ENCODE data around the gene ZNF622. TPM values are rescaled to one million over a fixed set of nuclear protein-coding genes. Genes with fewer than 3 reads are reported as not detected.

Gene ZNF622
- total RNA-seq, 2 donors from 2014 or later, result 25.9 to 26.7 TPM

DNA sequence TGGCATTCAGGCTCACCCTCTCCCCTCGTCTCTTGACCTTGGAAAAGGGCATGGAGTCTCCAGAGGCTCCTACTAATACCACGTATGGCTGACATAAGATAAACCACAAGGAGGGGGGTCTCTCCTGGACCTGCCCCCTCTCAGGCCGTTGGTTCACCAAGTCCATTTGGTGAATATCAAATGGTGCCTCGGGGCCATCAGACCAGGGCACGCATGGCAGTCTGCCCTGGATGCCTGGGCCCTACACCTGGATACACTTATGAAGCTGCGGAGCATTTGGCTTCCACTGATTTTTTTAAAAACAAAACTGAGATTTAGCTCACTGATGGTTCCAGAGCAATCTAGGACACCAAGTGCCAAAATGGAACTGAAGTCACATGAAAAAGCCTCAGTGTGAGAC is 40.3 kb upstream of the ZNF622 start:
- DNase-seq (ENCODE audit: low spot score), result no peak
- no peak overlapping the region for H3K27ac ChIP-seq
- TF ChIP-seq, protein P1, sequence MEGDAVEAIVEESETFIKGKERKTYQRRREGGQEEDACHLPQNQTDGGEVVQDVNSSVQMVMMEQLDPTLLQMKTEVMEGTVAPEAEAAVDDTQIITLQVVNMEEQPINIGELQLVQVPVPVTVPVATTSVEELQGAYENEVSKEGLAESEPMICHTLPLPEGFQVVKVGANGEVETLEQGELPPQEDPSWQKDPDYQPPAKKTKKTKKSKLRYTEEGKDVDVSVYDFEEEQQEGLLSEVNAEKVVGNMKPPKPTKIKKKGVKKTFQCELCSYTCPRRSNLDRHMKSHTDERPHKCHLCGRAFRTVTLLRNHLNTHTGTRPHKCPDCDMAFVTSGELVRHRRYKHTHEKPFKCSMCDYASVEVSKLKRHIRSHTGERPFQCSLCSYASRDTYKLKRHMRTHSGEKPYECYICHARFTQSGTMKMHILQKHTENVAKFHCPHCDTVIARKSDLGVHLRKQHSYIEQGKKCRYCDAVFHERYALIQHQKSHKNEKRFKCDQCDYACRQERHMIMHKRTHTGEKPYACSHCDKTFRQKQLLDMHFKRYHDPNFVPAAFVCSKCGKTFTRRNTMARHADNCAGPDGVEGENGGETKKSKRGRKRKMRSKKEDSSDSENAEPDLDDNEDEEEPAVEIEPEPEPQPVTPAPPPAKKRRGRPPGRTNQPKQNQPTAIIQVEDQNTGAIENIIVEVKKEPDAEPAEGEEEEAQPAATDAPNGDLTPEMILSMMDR (IDR thresholded peaks at IDR 0.05), result no peak
- TF ChIP-seq POLR2A (IDR thresholded peaks at IDR 0.05) (no peak), POLR2AphosphoS5 (IDR thresholded peaks at IDR 0.05) (no peak)
- H3K9me3 ChIP-seq, result no peaks in the 10 kb centered on the region
- no peaks in the 10 kb centered on the region for H3K4me1 ChIP-seq (replicated peaks)
- no peaks in the 10 kb centered on the region for H3K36me3 ChIP-seq
- WGBS, result 90% methylated on average over 6 of the region's 6 CpGs
- intact Hi-C loops (cut with DNase I), result no loop called here
- H3K4me3 ChIP-seq, result no peak overlapping the region
- H3K27me3 ChIP-seq (replicated peaks; ENCODE audit: insufficient read depth), result no peaks in the 10 kb centered on the region

DNA sequence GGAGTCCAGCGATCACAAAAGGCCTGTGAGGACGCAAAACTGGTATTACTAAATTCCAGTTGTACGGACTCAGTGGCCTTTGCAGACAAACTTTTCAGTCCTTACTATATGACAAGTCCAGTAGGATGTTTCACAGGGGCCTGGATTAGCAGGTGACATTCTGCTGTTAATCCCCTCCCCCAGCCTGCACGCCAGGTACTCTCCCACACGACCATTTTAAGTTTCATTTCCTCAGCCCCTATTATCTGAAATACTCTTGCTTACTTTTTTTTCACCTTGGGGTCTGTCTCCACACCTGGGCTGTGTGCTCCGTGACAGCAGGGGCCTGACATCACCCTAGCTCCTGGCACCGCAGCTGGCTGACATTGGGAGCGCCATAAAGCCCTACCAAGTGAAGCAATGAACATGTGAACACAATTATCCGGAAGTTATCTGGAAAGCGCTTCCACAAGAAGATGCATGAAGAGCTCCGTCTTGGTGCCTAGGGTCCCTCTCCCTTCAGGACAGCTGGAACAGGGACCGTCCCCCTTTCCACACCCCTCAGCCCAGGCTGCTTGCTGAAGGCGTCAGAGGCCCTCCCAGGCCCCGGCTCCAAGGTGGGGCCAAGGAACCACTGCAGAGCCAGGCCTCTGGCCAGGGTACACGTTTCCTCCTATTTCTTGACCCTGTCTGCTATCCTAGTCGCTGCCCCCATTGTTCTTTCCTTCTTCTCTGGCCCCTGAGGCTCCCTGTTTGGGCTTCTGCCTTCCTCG is 39.7 kb upstream of the ZNF622 start:
- no peaks in the 10 kb centered on the region for H3K4me1 ChIP-seq (replicated peaks)
- no peak for TF ChIP-seq POLR2A (IDR thresholded peaks at IDR 0.05)
- no peak for TF ChIP-seq POLR2AphosphoS5 (IDR thresholded peaks at IDR 0.05)
- TF ChIP-seq, protein P1 (IDR thresholded peaks at IDR 0.05), result no peak
- 89% methylated on average over 17 of the region's 17 CpGs for WGBS
- no peaks in the 10 kb centered on the region for H3K9me3 ChIP-seq
- H3K27ac ChIP-seq, result no peak overlapping the region
- no peak for DNase-seq (ENCODE audit: low spot score)
- intact Hi-C loops (cut with DNase I), result no loop called here
- no peaks in the 10 kb centered on the region for H3K36me3 ChIP-seq
- H3K4me3 ChIP-seq, result no peak overlapping the region
- no peaks in the 10 kb centered on the region for H3K27me3 ChIP-seq (replicated peaks; ENCODE audit: insufficient read depth)

DNA sequence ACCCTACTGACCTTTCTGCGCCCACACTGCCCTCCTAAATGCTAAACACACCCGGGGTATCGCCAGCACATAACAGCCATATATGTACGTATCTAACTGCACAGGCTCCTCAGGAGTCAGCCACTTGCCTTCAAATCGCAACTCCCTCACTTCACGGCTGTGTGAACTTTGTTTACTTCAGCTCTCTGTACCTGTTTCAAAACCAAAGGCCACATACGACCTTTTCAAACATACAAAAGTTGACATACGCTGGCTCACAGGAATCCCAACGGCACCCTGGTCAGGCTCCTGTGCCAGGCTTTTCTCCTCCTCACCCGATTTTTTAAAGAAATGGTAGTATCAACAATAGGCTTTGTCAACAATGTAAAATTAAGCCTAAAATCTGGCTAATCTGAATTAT is 39.0 kb upstream of the ZNF622 start:
- Histone ChIP-seq H3K27me3 (replicated peaks; ENCODE audit: insufficient read depth) (no peaks in the 10 kb centered on the region), H3K27ac (no peak overlapping the region), H3K4me1 (replicated peaks) (no peaks in the 10 kb centered on the region), H3K9me3 (no peaks in the 10 kb centered on the region), H3K4me3 (no peak overlapping the region), H3K36me3 (no peaks in the 10 kb centered on the region)
- TF ChIP-seq POLR2AphosphoS5 (IDR thresholded peaks at IDR 0.05) (no peak), POLR2A (IDR thresholded peaks at IDR 0.05) (no peak)
- TF ChIP-seq, protein P1 (IDR thresholded peaks at IDR 0.05), result no peak
- intact Hi-C loops (cut with DNase I), result no loop called here
- DNase-seq (ENCODE audit: low spot score), result no peak
- 91% methylated on average over 10 of the region's 10 CpGs for WGBS

DNA sequence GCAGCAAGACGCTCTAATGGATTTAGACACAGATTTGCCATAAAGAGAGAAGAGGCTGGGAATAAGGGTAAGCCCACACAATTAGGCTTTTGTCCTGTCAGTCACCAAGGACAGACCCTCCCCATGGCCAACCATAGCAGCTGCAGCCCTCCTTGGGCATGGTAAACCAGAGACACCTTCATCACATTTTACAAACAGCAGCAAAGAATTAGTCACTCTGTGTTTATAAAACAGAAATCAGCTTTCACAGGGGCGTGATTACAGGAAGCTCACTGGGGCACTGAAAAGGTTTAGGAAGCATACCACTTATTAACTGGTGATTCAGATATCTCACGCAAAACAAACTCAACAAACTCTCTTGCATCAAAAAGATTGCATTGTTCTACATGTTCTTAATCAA is 37.3 kb upstream of the ZNF622 start:
- no peaks in the 10 kb centered on the region for H3K36me3 ChIP-seq
- no peak overlapping the region for H3K27ac ChIP-seq
- no peaks in the 10 kb centered on the region for H3K9me3 ChIP-seq
- no peaks in the 10 kb centered on the region for H3K27me3 ChIP-seq (replicated peaks; ENCODE audit: insufficient read depth)
- TF ChIP-seq POLR2A (IDR thresholded peaks at IDR 0.05), result no peak
- no peak for TF ChIP-seq POLR2AphosphoS5 (IDR thresholded peaks at IDR 0.05)
- TF ChIP-seq, protein P1 (IDR thresholded peaks at IDR 0.05), result no peak
- 90% methylated on average over 3 of the region's 3 CpGs for WGBS
- H3K4me1 ChIP-seq (replicated peaks), result no peaks in the 10 kb centered on the region
- no peak for DNase-seq (ENCODE audit: low spot score)
- intact Hi-C loops (cut with DNase I), result no loop called here
- H3K4me3 ChIP-seq, result no peak overlapping the region

DNA sequence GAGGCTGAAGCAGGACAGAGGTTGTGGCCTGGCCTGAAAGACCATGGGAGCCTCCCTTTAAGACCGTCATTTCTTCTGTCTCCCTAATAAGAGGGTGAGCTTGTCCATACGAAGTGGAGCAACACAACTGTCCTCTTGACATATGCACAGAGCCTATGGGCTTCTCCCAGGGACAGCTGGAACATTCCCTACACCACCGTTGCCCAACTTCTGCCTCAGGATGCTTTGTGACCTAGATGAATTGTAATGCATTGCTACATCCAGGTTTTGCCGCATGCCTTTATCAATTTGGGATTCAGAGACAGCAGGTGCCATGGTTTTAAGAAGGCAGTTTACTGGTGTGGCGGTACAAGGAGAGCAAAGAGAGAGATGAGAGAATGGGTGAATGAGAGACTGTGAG is 34.4 kb upstream of the ZNF622 start:
- Histone ChIP-seq H3K27ac (no peak overlapping the region), H3K4me3 (no peak overlapping the region), H3K9me3 (no peaks in the 10 kb centered on the region), H3K36me3 (no peaks in the 10 kb centered on the region), H3K4me1 (replicated peaks) (no peaks in the 10 kb centered on the region), H3K27me3 (replicated peaks; ENCODE audit: insufficient read depth) (no peaks in the 10 kb centered on the region)
- TF ChIP-seq, protein P1 (IDR thresholded peaks at IDR 0.05), result no peak
- TF ChIP-seq POLR2A (IDR thresholded peaks at IDR 0.05), result no peak
- DNase-seq (ENCODE audit: low spot score), result no peak
- 97% methylated on average over 5 of the region's 5 CpGs for WGBS
- intact Hi-C loops (cut with DNase I), result no loop called here
